H1 (cell line): ENCODE measurements around the gene RASD1. TPM values are rescaled to one million over a fixed set of nuclear protein-coding genes. Genes with fewer than 3 reads are reported as not detected.

Experiments used
- CTCF ChIA-PET: fragments of 300-600 bp; sonication (Branson Sonifier 250); formaldehyde crosslinking; loops from one replicate; lab custom pipeline; 2021; ENCODE audit not compliant: partially characterized antibody; lab: Charles Lee
- POLR2A ChIA-PET: fragments of 300-600 bp; sonication (Branson Sonifier 250); formaldehyde crosslinking; loops from one replicate; lab custom pipeline; 2021; ENCODE audit warnings: inconsistent platforms; ENCODE audit not compliant: partially characterized antibody; lab: Charles Lee
- DNase-seq, 2 experiments: peaks; one replicate each; pipeline versions ENCODE4 v3.0.0 to v3.0.0-alpha.2; 2010 to 2022; ENCODE audit warnings: low spot score in 2 of 2, low read depth in 1 of 2, mixed read lengths in 1 of 2
- FAIRE-seq: peaks from 2 replicates; lab custom pipeline; 2011; peaks lifted over from hg19 to GRCh38; lab: Jason Lieb, UNC
- H2AFZ ChIP-seq: 2 replicates; pipeline ENCODE4 v1.8.1; 2012; ENCODE audit warnings: low read length, inconsistent platforms
- H2AK5ac ChIP-seq: 2 replicates; pipeline ENCODE4 v1.6.1; 2013; ENCODE audit warnings: low read depth, low read length
- H2BK120ac ChIP-seq: replicated peaks from 2 replicates; pipeline ENCODE3; 2013; ENCODE audit warnings: low read depth, low read length, inconsistent platforms
- H2BK12ac ChIP-seq: 2 replicates; pipeline ENCODE4 v1.6.1; 2013; ENCODE audit warnings: low read depth, low read length
- H2BK15ac ChIP-seq: 2 replicates; pipeline ENCODE4 v1.6.1; 2013; ENCODE audit warnings: low read length
- H2BK20ac ChIP-seq: 2 replicates; pipeline ENCODE4 v1.6.1; 2013; ENCODE audit warnings: low read length
- H2BK5ac ChIP-seq: 2 replicates; pipeline ENCODE4 v1.6.1; 2013; ENCODE audit warnings: low read depth, low read length
- H3K14ac ChIP-seq: 2 replicates; pipeline ENCODE4 v1.6.1; 2013; ENCODE audit warnings: inconsistent platforms; ENCODE audit not compliant: insufficient read length
- H3K18ac ChIP-seq: 2 replicates; pipeline ENCODE4 v1.6.1; 2013; ENCODE audit warnings: low read length; ENCODE audit errors: extremely low read depth
- H3K23ac ChIP-seq: 2 replicates; pipeline ENCODE4 v1.6.1; 2013; ENCODE audit warnings: inconsistent platforms; ENCODE audit not compliant: insufficient read length
- H3K23me2 ChIP-seq: 2 replicates; pipeline ENCODE4 v1.6.1; 2013; ENCODE audit warnings: low read depth, low read length
- H3K27ac ChIP-seq: 2 replicates; pipeline ENCODE4 v1.6.1; 2011; ENCODE audit warnings: low read depth, low read length, inconsistent platforms
- H3K27me3 ChIP-seq, 4 experiments: replicated peaks in 1 of 4; 1 replicate in 1 of 4; 2 replicates in 3 of 4; pipeline versions ENCODE4 v1.6.1 to v1.8.1; 2011 to 2013; ENCODE audit warnings: low read length in 3 of 4, mild to moderate bottlenecking in 3 of 4, inconsistent platforms in 2 of 4, mixed read lengths in 2 of 4, moderate library complexity in 1 of 4; ENCODE audit not compliant: control insufficient read depth in 3 of 4, insufficient read depth in 3 of 4; ENCODE audit errors: extremely low read depth in 1 of 4
- H3K36me3 ChIP-seq, 4 experiments: 2 replicates each; pipeline versions ENCODE4 v1.6.1 to v1.8.1; 2011 to 2013; ENCODE audit warnings: mild to moderate bottlenecking in 4 of 4, low read length in 3 of 4, moderate library complexity in 2 of 4, control low read depth in 1 of 4, inconsistent platforms in 1 of 4; ENCODE audit not compliant: insufficient read depth in 4 of 4, control insufficient read depth in 2 of 4
- H3K4ac ChIP-seq: replicated peaks from 2 replicates; pipeline ENCODE3; 2013; ENCODE audit warnings: low read length, low read depth, mixed read lengths, inconsistent platforms; ENCODE audit not compliant: insufficient read length
- H3K4me1 ChIP-seq, 4 experiments: replicated peaks in 1 of 4; 1 replicate in 1 of 4; 2 replicates in 3 of 4; pipeline versions ENCODE4 v1.6.1 to v1.8.1; 2011 to 2013; ENCODE audit warnings: low read length in 3 of 4, inconsistent platforms in 2 of 4, mixed read lengths in 1 of 4; ENCODE audit not compliant: insufficient read depth in 4 of 4, control insufficient read depth in 3 of 4
- H3K4me2 ChIP-seq, 2 experiments: 2 replicates each; pipeline versions ENCODE4 v1.6.1 to v1.8.1; 2011 to 2013; ENCODE audit warnings: low read depth in 2 of 2, low read length in 2 of 2, control low read depth in 1 of 2, inconsistent platforms in 1 of 2, mild to moderate bottlenecking in 1 of 2; ENCODE audit not compliant: insufficient read depth in 1 of 2
- H3K4me3 ChIP-seq, 4 experiments: fragments of 200-600, 300-600 bp in 1 of 4; sonication (generic), shearing (Covaris generic), sonication (Bioruptor Twin) in 1 of 4; 2 replicates each; pipeline versions ENCODE4 v1.5.1 to v1.8.1; 2011 to 2016; ENCODE audit warnings: low read length in 4 of 4, low read depth in 3 of 4, control low read depth in 2 of 4, inconsistent platforms in 2 of 4, mild to moderate bottlenecking in 2 of 4, mixed read lengths in 1 of 4, moderate library complexity in 1 of 4; ENCODE audit not compliant: insufficient read depth in 2 of 4; ENCODE audit errors: extremely low read depth in 1 of 4
- H3K56ac ChIP-seq: replicated peaks from 2 replicates; pipeline ENCODE3; 2013; ENCODE audit warnings: low read depth, mild to moderate bottlenecking, mixed read lengths, low read length, inconsistent platforms; ENCODE audit not compliant: insufficient read length
- H3K79me1 ChIP-seq: 2 replicates; pipeline ENCODE4 v1.6.1; 2013; ENCODE audit warnings: low read depth, low read length, control low read depth
- H3K79me2 ChIP-seq, 2 experiments: 2 replicates each; pipeline versions ENCODE4 v1.6.1 to v1.8.1; 2012 to 2013; ENCODE audit warnings: low read length in 2 of 2, mild to moderate bottlenecking in 2 of 2, inconsistent platforms in 1 of 2; ENCODE audit not compliant: insufficient read depth in 2 of 2, control insufficient read depth in 1 of 2
- H3K9ac ChIP-seq, 4 experiments: replicated peaks in 1 of 4; 1 replicate in 1 of 4; 2 replicates in 3 of 4; pipeline versions ENCODE4 v1.6.1 to v1.8.1; 2011 to 2013; ENCODE audit warnings: low read depth in 3 of 4, low read length in 3 of 4, control low read depth in 2 of 4, mild to moderate bottlenecking in 2 of 4, moderate library complexity in 2 of 4, inconsistent platforms in 1 of 4; ENCODE audit errors: extremely low read depth in 1 of 4
- H3K9me3 ChIP-seq, 2 experiments: 2 replicates each; pipeline versions ENCODE4 v1.6.1 to v1.8.1; 2012 to 2013; ENCODE audit warnings: mild to moderate bottlenecking in 2 of 2, moderate library complexity in 2 of 2, control low read depth in 1 of 2, inconsistent platforms in 1 of 2, low read depth in 1 of 2, low read length in 1 of 2, mixed read lengths in 1 of 2; ENCODE audit not compliant: insufficient read depth in 2 of 2
- H4K20me1 ChIP-seq, 2 experiments: replicated peaks in 1 of 2; 2 replicates each; pipeline versions ENCODE3 to v1.8.1; 2011 to 2013; ENCODE audit warnings: inconsistent platforms in 2 of 2, low read length in 2 of 2, mild to moderate bottlenecking in 1 of 2; ENCODE audit not compliant: insufficient read depth in 2 of 2, control insufficient read depth in 1 of 2
- H4K5ac ChIP-seq: 2 replicates; pipeline ENCODE4 v1.6.1; 2013; ENCODE audit warnings: low read length, low read depth, mixed read lengths, inconsistent platforms; ENCODE audit not compliant: insufficient read length
- H4K8ac ChIP-seq: 2 replicates; pipeline ENCODE4 v1.8.0; 2013; ENCODE audit warnings: mild to moderate bottlenecking, moderate library complexity, low read length, inconsistent platforms; ENCODE audit not compliant: insufficient read depth; ENCODE audit errors: extremely low read depth
- H4K91ac ChIP-seq: replicated peaks from 2 replicates; pipeline ENCODE3; 2013; ENCODE audit warnings: low read length, mixed read lengths, inconsistent platforms; ENCODE audit not compliant: insufficient read length
- BRCA1 ChIP-seq: IDR thresholded peaks from 2 replicates; pipeline ENCODE4 v1.6.1; 2012; ENCODE audit warnings: low read depth, low read length, improper control_type of control experiment
- TEAD4 ChIP-seq: IDR thresholded peaks from 2 replicates; pipeline ENCODE4 v1.6.1; 2012; ENCODE audit warnings: low read depth, low read length, inconsistent platforms, mixed read lengths
- WGBS, 2 experiments: shearing (Covaris generic) in 1 of 2; methylation state at CpG; one replicate each; pipeline versions ENCODE4 v1.1.6 to v1.1.7; 2013 to 2015; ENCODE audit warnings: low lambda C conversion rate in 2 of 2, mixed read lengths in 2 of 2, inconsistent platforms in 1 of 2, low coverage in 1 of 2, missing lambda C conversion rate in 1 of 2; ENCODE audit not compliant: insufficient replicate concordance in 2 of 2, insufficient coverage in 1 of 2, insufficient read length in 1 of 2; ENCODE audit errors: extremely low coverage in 1 of 2, missing lambda C conversion rate in 1 of 2; 5-methylcytosine and 5-hydroxymethylcytosine counted together
- polyA plus RNA-seq, 7 experiments: library from polyadenylated mRNA; depleted of rRNA in 3 of 7; stranded (reverse) in 5 of 7; unstranded in 2 of 7; fragments of >200 nt in 5 of 7; fragments of 200-250 nt in 2 of 7; gene quantifications; 1 replicate in 5 of 7; 2 replicates in 1 of 7; 4 replicates in 1 of 7; pipeline versions ENCODE4 v1.2.1 to v1.2.3, GENCODE V29; 2011 to 2013; ENCODE audit warnings: missing spikeins in 2 of 7, mixed read lengths in 2 of 7
- total RNA-seq: library from RNA; stranded (reverse); fragmentation: NEBNext Ultra II Directional; extraction: Animal tissue kit (Norgen Biotek cat#: 25700); gene quantifications from 2 replicates; pipeline ENCODE4 v1.2.1, GENCODE V29; 2021

RASD1 gene
- total and polyA plus RNA-seq, 2 of the 8 experiments (the other 6 are each of a cell fraction or from before 2014, with no cell fraction given) = 2.3 to 2.6 TPM

- Histone ChIP-seq H3K9ac (no peak overlapping the region), H4K8ac (no peak overlapping the region), H3K18ac (no peak overlapping the region), H3K27me3 (no peaks in the 10 kb centered on the region), H3K79me2 (no peaks in the 10 kb centered on the region), H2AK5ac (no peak overlapping the region), H2BK15ac (no peak overlapping the region), H3K23ac (no peak overlapping the region), H3K4me3 (no peak overlapping the region), H3K9me3 (peaks cover 0 to 7% of the 10 kb centered on the region in 2 experiments; a peak in 2 of 4 replicates), H2BK20ac (no peak overlapping the region), H3K4me1 (no peaks in the 10 kb centered on the region), H3K23me2 (peaks cover 5% of the 10 kb centered on the region; the same call in 1 of the 2 replicates), H3K27ac (no peak overlapping the region), H4K20me1 (peaks cover 0 to 4% of the 10 kb centered on the region in 2 experiments), H3K14ac (no peak overlapping the region), H2BK120ac (no peak overlapping the region), H3K79me1 (no peaks in the 10 kb centered on the region), H3K56ac (no peak overlapping the region), H3K4ac (no peak overlapping the region), H2BK5ac (no peak overlapping the region), H2BK12ac (no peak overlapping the region), H4K91ac (no peak overlapping the region), H3K4me2 (no peak overlapping the region), H4K5ac (no peak overlapping the region), H3K36me3 (no peaks in the 10 kb centered on the region), H2AFZ (no peak overlapping the region)
- WGBS, 2 experiments = 86% methylated on average over 19 of the region's 19 CpGs; no CpG with 5 or more reads in 1 of the 2 experiments
- TF ChIP-seq TEAD4 = no peak
- no peak for TF ChIP-seq BRCA1
- DNase-seq (no peak), FAIRE-seq (no peak)
- POLR2A ChIA-PET = interaction anchor here (0.5 to 0.8 kb wide), 2 partner anchors 92 to 771 kb away, joined by 3 read pairs; no protein-coding TSS in a partner anchor
- CTCF ChIA-PET = interaction anchor here (0.6 to 1.6 kb wide), 6 partner anchors 32 to 178 kb away, joined by 3 to 4 read pairs (median 4); no protein-coding TSS in a partner anchor
Observed at GRCh38 chr17:17456251-17456650, 39.9 kb downstream of the RASD1 start.
